Effector memory CD8-positive, alpha-beta T cell (primary cell): ENCODE data around the gene ZBTB20.

Experiments used
- ATAC-seq: fragments of 150-1000 bp; cut with Tn5 transposase; replicated peaks from 2 replicates; pipeline ENCODE4 v1.10.0; 2021; ENCODE audit warnings: mild to moderate bottlenecking, moderate library complexity
- DNase-seq, 3 experiments: peaks; one replicate each; pipeline ENCODE4 v3.0.0; 2021
- H3K27ac Mint-ChIP-seq, 2 donors: one replicate each; pipeline ENCODE4 v1.8.0; 2022; ENCODE audit warnings: mild to moderate bottlenecking in 2 of 2, mixed read lengths in 2 of 2, moderate library complexity in 2 of 2
- H3K27me3 Mint-ChIP-seq, 2 donors: one replicate each; pipeline ENCODE4 v1.8.0; 2022; ENCODE audit warnings: mixed read lengths in 2 of 2
- H3K36me3 Mint-ChIP-seq: one replicate; pipeline ENCODE4 v1.8.0; 2022; ENCODE audit warnings: mild to moderate bottlenecking, moderate library complexity, mixed read lengths; ENCODE audit not compliant: insufficient read depth
- H3K4me1 Mint-ChIP-seq, 2 donors: one replicate each; pipeline ENCODE4 v1.8.0; 2022; ENCODE audit warnings: low read depth in 2 of 2, mixed read lengths in 2 of 2
- H3K4me3 Mint-ChIP-seq, 2 donors: one replicate each; pipeline ENCODE4 v1.8.0; 2022; ENCODE audit warnings: mild to moderate bottlenecking in 2 of 2, mixed read lengths in 2 of 2, moderate library complexity in 2 of 2
- H3K9me3 Mint-ChIP-seq, 2 donors: one replicate each; pipeline ENCODE4 v1.8.0; 2022; ENCODE audit warnings: mixed read lengths in 2 of 2

The ZBTB20 gene

GRCh38 chr3:115092220-115092791 is 54.8 kb downstream of the ZBTB20 start:
- peak; percentile 56 for ATAC-seq
- Mint-ChIP-seq H3K36me3 (no peaks in the 10 kb centered on the region), H3K9me3 (no peaks in the 10 kb centered on the region), H3K27ac (peak overlapping the region in 1 of 2 donors; percentile 19), H3K4me3 (no peak overlapping the region), H3K27me3 (no peaks in the 10 kb centered on the region), H3K4me1 (peaks cover 1 to 13% of the 10 kb centered on the region in 2 donors)
- DNase-seq: peak; percentile 51 to 60 (median 55)

GRCh38 chr3:115090712-115091111 is 56.4 kb downstream of the ZBTB20 start:
- Mint-ChIP-seq H3K27me3 (no peaks in the 10 kb centered on the region), H3K27ac (no peak overlapping the region), H3K4me3 (no peak overlapping the region), H3K9me3 (no peaks in the 10 kb centered on the region), H3K36me3 (peaks cover 4% of the 10 kb centered on the region), H3K4me1 (peaks cover 1 to 17% of the 10 kb centered on the region in 2 donors)
- DNase-seq: no peak
- no peak for ATAC-seq

- no peaks in the 10 kb centered on the region for H3K9me3 Mint-ChIP-seq
Measured at GRCh38 chr3:115089481-115089880, 57.6 kb downstream of the ZBTB20 start.

GRCh38 chr3:115087512-115087911 is 59.6 kb downstream of the ZBTB20 start:
- no peak for ATAC-seq
- H3K27me3 Mint-ChIP-seq: no peaks in the 10 kb centered on the region
- H3K36me3 Mint-ChIP-seq: peaks cover 4% of the 10 kb centered on the region
- H3K9me3 Mint-ChIP-seq: no peaks in the 10 kb centered on the region
- H3K27ac Mint-ChIP-seq: peak overlapping the region in 1 of 2 donors; percentile 22
- peaks cover 0 to 22% of the 10 kb centered on the region in 2 donors for H3K4me1 Mint-ChIP-seq
- DNase-seq: no peak
- no peak overlapping the region for H3K4me3 Mint-ChIP-seq

More at GRCh38 chr3:115089481-115089880, 57.6 kb downstream of the ZBTB20 start:
- Mint-ChIP-seq H3K4me3 (no peak overlapping the region), H3K27me3 (no peaks in the 10 kb centered on the region), H3K27ac (no peak overlapping the region), H3K36me3 (peaks cover 4% of the 10 kb centered on the region), H3K4me1 (peaks cover 1 to 22% of the 10 kb centered on the region in 2 donors)
- ATAC-seq (no peak), DNase-seq (no peak)

DNA sequence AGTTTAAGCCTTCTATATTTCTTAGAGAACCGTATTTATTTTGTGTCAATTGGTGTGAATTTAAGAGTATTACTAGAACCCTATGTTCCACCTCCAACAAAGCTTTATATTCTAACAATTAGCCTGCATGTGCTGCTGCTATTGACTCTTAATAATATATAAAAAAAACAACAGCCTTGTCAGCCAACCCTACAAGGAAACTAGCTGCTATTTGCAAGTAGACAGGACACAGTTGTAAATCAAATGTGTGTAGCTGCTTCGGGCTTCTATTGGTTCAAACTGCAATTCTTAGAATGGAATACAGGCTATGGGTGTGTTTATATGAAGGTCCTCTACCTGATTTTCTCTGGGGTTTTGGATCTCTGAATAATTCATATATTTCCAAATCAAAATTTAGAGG is 60.7 kb downstream of the ZBTB20 start:
- no peak overlapping the region for H3K27ac Mint-ChIP-seq
- no peaks in the 10 kb centered on the region for H3K9me3 Mint-ChIP-seq
- ATAC-seq (no peak), DNase-seq (no peak)
- peaks cover 4% of the 10 kb centered on the region for H3K36me3 Mint-ChIP-seq
- no peaks in the 10 kb centered on the region for H3K27me3 Mint-ChIP-seq
- no peak overlapping the region for H3K4me3 Mint-ChIP-seq
- H3K4me1 Mint-ChIP-seq: peaks cover 3 to 18% of the 10 kb centered on the region in 2 donors

GRCh38 chr3:115085197-115085865 is 61.8 kb downstream of the ZBTB20 start:
- H3K4me3 Mint-ChIP-seq: no peak overlapping the region
- H3K27me3 Mint-ChIP-seq: no peaks in the 10 kb centered on the region
- ATAC-seq (no peak), DNase-seq (no peak)
- no peaks in the 10 kb centered on the region for H3K9me3 Mint-ChIP-seq
- H3K27ac Mint-ChIP-seq: peak overlapping the region in 1 of 2 donors; percentile 46
- peaks cover 7 to 23% of the 10 kb centered on the region in 2 donors for H3K4me1 Mint-ChIP-seq
- H3K36me3 Mint-ChIP-seq: peaks cover 4% of the 10 kb centered on the region

- no peak for ATAC-seq
- Mint-ChIP-seq H3K9me3 (no peaks in the 10 kb centered on the region), H3K36me3 (peaks cover 4% of the 10 kb centered on the region), H3K27me3 (no peaks in the 10 kb centered on the region), H3K27ac (no peak overlapping the region), H3K4me3 (no peak overlapping the region), H3K4me1 (peaks cover 7 to 27% of the 10 kb centered on the region in 2 donors)
- no peak for DNase-seq
Measured at GRCh38 chr3:115084686-115085085, 62.4 kb downstream of the ZBTB20 start.

DNA sequence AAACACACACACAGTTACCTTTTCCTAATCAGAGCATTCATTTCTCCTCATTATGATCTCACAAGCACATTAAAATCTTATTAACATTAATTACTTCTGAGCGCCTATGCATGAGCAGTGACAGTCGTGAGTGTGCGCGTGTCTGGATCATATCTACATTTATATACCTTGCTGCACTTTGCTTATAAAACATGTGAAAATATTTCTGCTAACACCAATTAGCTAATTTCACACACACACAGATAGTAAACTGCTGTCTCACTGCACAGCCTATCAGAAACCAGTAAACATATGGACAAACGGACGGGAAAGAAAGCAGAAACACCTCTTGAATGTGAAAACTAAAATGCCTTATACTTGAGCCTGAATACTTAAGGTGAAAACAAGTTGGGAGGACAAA is 64.8 kb downstream of the ZBTB20 start:
- Mint-ChIP-seq H3K27me3 (no peaks in the 10 kb centered on the region), H3K9me3 (no peaks in the 10 kb centered on the region), H3K4me1 (peaks cover 7 to 32% of the 10 kb centered on the region in 2 donors), H3K36me3 (peaks cover 4% of the 10 kb centered on the region), H3K27ac (no peak overlapping the region), H3K4me3 (no peak overlapping the region)
- DNase-seq (no peak), ATAC-seq (no peak)

GRCh38 chr3:115081444-115081843 is 65.6 kb downstream of the ZBTB20 start:
- no peak for DNase-seq
- Mint-ChIP-seq H3K27ac (no peak overlapping the region), H3K4me1 (peaks cover 7 to 40% of the 10 kb centered on the region in 2 donors), H3K27me3 (no peaks in the 10 kb centered on the region), H3K36me3 (peaks cover 4% of the 10 kb centered on the region), H3K9me3 (no peaks in the 10 kb centered on the region), H3K4me3 (no peak overlapping the region)
- no peak for ATAC-seq

DNA sequence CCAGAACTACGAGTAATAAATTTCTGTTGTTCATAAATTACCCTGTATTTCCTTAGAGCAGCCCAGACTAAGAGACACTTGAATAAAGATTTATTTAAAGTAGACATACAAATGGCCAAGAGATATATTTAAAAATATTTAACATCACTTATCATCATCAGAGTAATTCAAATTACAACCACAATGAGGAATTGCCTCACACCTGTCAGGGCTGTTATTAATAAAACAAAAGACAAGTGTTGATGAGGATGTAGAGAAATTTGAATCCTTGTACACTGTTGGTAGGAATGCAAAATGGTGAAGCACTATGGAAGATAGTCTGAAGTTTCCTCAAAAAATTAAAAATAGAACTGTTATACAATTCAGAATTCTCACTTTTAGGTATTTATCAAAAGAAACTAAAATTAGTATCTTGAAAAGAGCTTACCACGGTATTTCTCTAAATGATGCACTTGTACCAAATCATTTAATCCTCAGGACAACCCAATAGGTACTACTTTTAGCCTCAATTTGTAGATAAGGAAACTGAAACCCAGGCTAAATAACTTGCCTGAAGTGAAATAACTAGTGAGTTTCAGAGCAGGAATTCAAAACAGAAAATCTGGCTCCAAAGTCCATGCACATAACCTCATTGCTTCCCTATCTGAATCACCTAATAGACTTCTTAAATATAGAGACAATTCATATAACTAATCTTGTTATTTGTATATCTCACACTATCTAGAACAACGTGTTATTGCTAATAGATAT is 69.4 kb downstream of the ZBTB20 start:
- ATAC-seq: no peak
- Mint-ChIP-seq H3K36me3 (no peaks in the 10 kb centered on the region), H3K9me3 (no peaks in the 10 kb centered on the region), H3K4me3 (no peak overlapping the region), H3K4me1 (peaks cover 7 to 40% of the 10 kb centered on the region in 2 donors), H3K27me3 (no peaks in the 10 kb centered on the region), H3K27ac (no peak overlapping the region)
- DNase-seq: no peak

DNA sequence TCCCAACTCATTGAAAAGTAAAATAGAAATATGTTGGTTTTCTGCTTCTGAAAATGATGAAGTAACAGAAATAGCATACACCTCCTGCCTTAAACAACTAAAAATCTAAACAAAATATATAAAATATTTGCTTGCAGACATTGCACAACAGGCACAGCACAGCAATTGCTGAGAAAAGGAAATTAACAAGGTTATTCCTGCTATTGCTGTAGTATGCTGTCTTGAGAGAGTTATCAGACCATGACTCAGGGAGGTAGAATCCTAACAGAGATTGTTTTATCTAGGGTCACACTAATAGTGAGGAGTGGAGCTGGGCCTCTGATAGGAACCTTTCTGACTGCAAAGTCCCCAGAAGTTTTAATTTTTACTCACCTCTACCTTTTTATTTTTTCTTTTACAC is 72.6 kb downstream of the ZBTB20 start:
- ATAC-seq (no peak), DNase-seq (no peak)
- H3K27me3 Mint-ChIP-seq: no peaks in the 10 kb centered on the region
- no peak overlapping the region for H3K27ac Mint-ChIP-seq
- no peaks in the 10 kb centered on the region for H3K9me3 Mint-ChIP-seq
- no peaks in the 10 kb centered on the region for H3K36me3 Mint-ChIP-seq
- no peak overlapping the region for H3K4me3 Mint-ChIP-seq
- H3K4me1 Mint-ChIP-seq: peaks cover 2 to 33% of the 10 kb centered on the region in 2 donors

DNA sequence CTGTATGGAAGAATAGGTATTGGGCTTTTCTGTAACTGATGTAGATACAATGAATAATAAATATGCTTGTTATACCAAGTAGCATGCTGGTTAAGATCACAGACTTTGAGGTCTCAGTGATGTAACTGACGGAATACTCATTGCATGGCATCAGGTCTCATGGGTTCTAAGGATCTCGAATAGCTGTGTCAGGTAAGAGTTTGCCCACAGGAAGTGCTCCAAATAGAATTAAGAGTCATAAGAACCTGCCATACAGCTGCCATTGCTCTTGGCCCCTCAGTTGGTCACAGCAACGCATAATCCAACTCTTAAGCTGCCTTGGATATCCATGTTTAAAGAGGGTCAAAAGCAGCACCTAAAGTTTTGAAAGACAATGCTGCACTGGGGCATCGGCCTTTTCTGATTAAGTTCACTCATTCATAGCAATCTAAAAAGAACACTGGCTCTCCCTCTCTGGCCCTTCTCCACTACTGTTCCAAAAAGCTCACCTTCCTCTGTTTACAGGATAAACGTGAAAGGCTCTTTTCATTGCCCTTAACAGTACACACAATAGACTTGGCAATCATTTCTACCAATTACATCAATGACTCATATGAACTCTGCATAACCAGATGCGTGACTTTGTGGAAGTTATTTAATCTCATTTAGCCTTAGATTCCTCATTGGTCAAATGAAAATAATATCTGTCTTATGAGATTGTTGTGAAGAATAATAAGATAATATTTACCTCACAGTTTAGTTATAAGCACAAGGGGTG is 74.6 kb downstream of the ZBTB20 start:
- no peak for DNase-seq
- H3K9me3 Mint-ChIP-seq: no peaks in the 10 kb centered on the region
- H3K4me1 Mint-ChIP-seq: peaks cover 2 to 33% of the 10 kb centered on the region in 2 donors
- H3K4me3 Mint-ChIP-seq: no peak overlapping the region
- no peaks in the 10 kb centered on the region for H3K27me3 Mint-ChIP-seq
- ATAC-seq: no peak
- H3K27ac Mint-ChIP-seq: no peak overlapping the region
- H3K36me3 Mint-ChIP-seq: peaks cover 2% of the 10 kb centered on the region

GRCh38 chr3:115071601-115072000 is 75.5 kb downstream of the ZBTB20 start:
- H3K36me3 Mint-ChIP-seq: peaks cover 2% of the 10 kb centered on the region
- ATAC-seq (no peak), DNase-seq (no peak)
- no peaks in the 10 kb centered on the region for H3K9me3 Mint-ChIP-seq
- peaks cover 2 to 25% of the 10 kb centered on the region in 2 donors for H3K4me1 Mint-ChIP-seq
- H3K4me3 Mint-ChIP-seq: no peak overlapping the region
- H3K27ac Mint-ChIP-seq: no peak overlapping the region
- H3K27me3 Mint-ChIP-seq: no peaks in the 10 kb centered on the region
